Aorta (tissue), 5 donors: ENCODE data around the gene ARHGAP26. TPM values are rescaled to one million over a fixed set of nuclear protein-coding genes. Genes with fewer than 3 reads are reported as not detected.

Experiments
- ATAC-seq: fragments of 200-7000 bp; cut with Tn5 transposase; one replicate; pipeline ENCODE4 v1.9.1; 2022; ENCODE audit warnings: moderate library complexity; ENCODE audit not compliant: low FRiP score
- DNase-seq, 2 donors: peaks; one replicate each; pipeline ENCODE4 v3.0.0-alpha.2; 2020
- H3K27ac ChIP-seq, 2 donors: one replicate each; pipeline ENCODE4 v1.5.1; 2013; ENCODE audit warnings: low read length in 2 of 2, mild to moderate bottlenecking in 2 of 2, moderate library complexity in 2 of 2, control low read depth in 1 of 2, inconsistent platforms in 1 of 2, low read depth in 1 of 2
- H3K27me3 ChIP-seq, 2 donors: one replicate each; pipeline ENCODE4 v1.6.1; 2013; ENCODE audit warnings: control low read depth in 1 of 2, low read length in 1 of 2, mild to moderate bottlenecking in 1 of 2, moderate library complexity in 1 of 2; ENCODE audit not compliant: insufficient read depth in 2 of 2, control insufficient read depth in 1 of 2
- H3K36me3 ChIP-seq, 2 donors: one replicate each; pipeline ENCODE4 v1.6.1; 2013; ENCODE audit warnings: control low read depth in 1 of 2, low read length in 1 of 2, mild to moderate bottlenecking in 1 of 2; ENCODE audit not compliant: insufficient read depth in 2 of 2, control insufficient read depth in 1 of 2
- H3K4me1 ChIP-seq, 2 donors: one replicate each; pipeline ENCODE4 v1.6.1; 2013; ENCODE audit warnings: low read length in 2 of 2, control low read depth in 1 of 2, mild to moderate bottlenecking in 1 of 2, moderate library complexity in 1 of 2; ENCODE audit not compliant: insufficient read depth in 2 of 2, control insufficient read depth in 1 of 2
- H3K4me3 ChIP-seq, 2 donors: one replicate each; pipeline ENCODE4 v1.5.1; 2013; ENCODE audit warnings: low read length in 2 of 2, control low read depth in 1 of 2, mild to moderate bottlenecking in 1 of 2
- H3K9me3 ChIP-seq: one replicate; pipeline ENCODE4 v1.6.1; 2013; ENCODE audit warnings: mild to moderate bottlenecking, low read length; ENCODE audit not compliant: control insufficient read depth
- WGBS, 2 donors: extraction: QIAGEN DNeasy Blood & Tissue Kit; methylation state at CpG; one replicate each; pipeline ENCODE4 v1.1.7; 2013; 5-methylcytosine and 5-hydroxymethylcytosine counted together
- intact Hi-C, 2 donors: fragments of 100-400 bp; cut with DNase I; formaldehyde crosslinking; loops; one replicate each; pipeline versions ENCODE4 v1.14.2 to v1.15.0; 2022
- polyA plus RNA-seq, 2 donors: library from polyadenylated mRNA; stranded (reverse); fragments of 200-250 nt; gene quantifications; one replicate each; pipeline ENCODE4 v1.2.3, GENCODE V29; 2013
- total RNA-seq, 2 donors: library from RNA; stranded (reverse); fragmentation: NEBNext Ultra II Directional; extraction: Animal tissue kit (Norgen Biotek cat#: 25700); gene quantifications; one replicate each; pipeline ENCODE4 v1.2.1, GENCODE V29; 2021
- donor health status: healthy with polysubstance abuse.
- donor health status: Bipolar disorder and iron deficiency.
- donor health status: DM: no; HTN: no; CAD: no.
- donor health status: DM: no; HTN: no; CAD: no.
- donor health status: DM: yes; HTN: yes; CAD: no.

The ARHGAP26 gene
- total and polyA plus RNA-seq, 4 donors: 4.5 to 70.7 (median 29.6) TPM

DNA sequence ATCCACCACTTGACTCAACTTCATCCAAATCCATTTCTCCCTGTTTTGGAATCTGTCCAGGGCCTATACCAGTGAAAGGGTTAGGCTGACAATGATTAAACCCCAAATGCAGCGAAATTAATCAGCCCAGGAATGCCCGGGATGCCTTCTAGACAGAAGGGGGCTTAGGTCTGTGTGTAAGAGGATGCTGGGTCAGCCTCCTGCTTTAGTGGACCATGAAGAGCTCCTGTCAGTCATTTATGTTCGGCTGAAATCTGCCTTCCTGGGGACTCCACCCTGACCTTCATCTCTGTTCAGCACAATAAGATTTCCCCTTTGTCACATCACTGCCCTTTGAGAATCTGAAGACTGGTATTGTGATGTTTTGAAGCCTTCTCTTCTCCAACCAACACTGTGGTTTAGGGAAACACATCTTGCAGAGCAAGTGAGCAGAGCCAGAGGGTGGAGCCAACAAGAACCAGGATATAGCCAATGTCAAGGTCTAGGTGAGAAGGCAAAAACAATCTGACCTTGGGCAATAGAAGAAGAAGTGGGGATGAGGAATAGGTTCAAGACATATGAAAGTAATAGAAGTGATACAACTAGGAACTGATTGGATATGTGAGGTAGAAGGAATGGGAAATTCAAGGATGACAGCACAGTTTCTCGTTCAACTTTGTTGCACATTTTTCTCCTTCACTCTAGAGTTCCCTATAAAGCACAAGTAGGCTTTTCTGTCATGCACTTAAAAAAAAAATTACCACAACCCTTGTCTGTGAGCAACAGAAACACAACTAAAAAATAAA is 234.4 kb downstream of the ARHGAP26 start:
- Histone ChIP-seq H3K4me1 (peaks cover 5 to 6% of the 10 kb centered on the region in 2 donors), H3K36me3 (no peaks in the 10 kb centered on the region), H3K9me3 (no peaks in the 10 kb centered on the region), H3K27me3 (no peaks in the 10 kb centered on the region), H3K4me3 (no peak overlapping the region), H3K27ac (no peak overlapping the region)
- intact Hi-C loops: loop anchor here (5.0 to 10.0 kb wide), 2 partner anchors 398 to 820 kb away; partner anchors contain the start of gene NR3C1 (in 1 of the 2)
- DNase-seq (no peak), ATAC-seq (no peak)
- 66 to 81% methylated on average over 4 of the region's 4 CpGs for WGBS, 2 donors

DNA sequence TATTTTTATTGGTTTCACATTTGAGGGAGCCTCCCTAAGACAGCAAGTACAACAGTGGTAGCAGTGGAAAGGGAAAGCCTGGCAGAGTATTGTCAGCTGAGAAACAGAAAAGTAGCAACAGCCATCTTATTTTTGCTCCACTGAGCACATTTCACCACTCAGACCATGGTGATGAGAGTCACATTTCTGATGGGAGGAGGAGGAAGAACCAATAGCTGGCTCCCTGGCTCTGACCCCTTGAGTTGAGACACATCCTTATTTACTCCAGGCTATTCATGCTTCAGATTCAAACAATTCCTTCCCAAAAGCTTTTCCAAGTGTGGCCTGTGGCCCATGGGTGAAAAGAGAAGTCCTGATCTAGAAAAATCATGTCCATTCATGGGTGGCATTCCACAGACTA is 236.3 kb downstream of the ARHGAP26 start:
- intact Hi-C loops: loop anchor here (5.0 to 10.0 kb wide), 2 partner anchors 396 to 818 kb away; partner anchors contain the start of gene NR3C1 (in 1 of the 2)
- Histone ChIP-seq H3K27ac (no peak overlapping the region), H3K27me3 (no peaks in the 10 kb centered on the region), H3K4me1 (peaks cover 5 to 7% of the 10 kb centered on the region in 2 donors), H3K4me3 (no peak overlapping the region), H3K9me3 (no peaks in the 10 kb centered on the region), H3K36me3 (no peaks in the 10 kb centered on the region)
- ATAC-seq (no peak), DNase-seq (no peak)

DNA sequence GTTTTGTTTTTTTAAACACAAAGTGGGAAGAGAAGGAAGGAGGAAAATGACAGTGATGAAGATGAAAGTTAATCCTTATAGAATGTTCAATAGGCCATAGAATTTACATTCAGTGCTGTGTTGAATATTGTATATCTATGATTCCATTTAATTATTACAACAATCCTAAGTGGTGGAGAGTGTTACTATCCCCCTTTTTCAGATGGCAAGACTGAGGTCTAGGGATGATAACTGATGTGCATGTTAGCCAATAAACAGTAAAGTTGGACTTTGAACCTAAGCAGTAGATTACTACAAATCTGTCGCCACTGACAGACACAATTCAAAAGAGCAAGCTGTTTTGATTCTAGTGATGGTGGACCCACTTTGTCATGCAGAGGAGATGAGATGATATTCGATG is 237.9 kb downstream of the ARHGAP26 start:
- WGBS, 2 donors: 87% methylated on average over 2 of the region's 2 CpGs
- ATAC-seq: no peak
- H3K27me3 ChIP-seq: no peaks in the 10 kb centered on the region
- H3K36me3 ChIP-seq: no peaks in the 10 kb centered on the region
- no peaks in the 10 kb centered on the region for H3K9me3 ChIP-seq
- intact Hi-C loops: loop anchor here (5.0 to 10.0 kb wide), 2 partner anchors 394 to 817 kb away; partner anchors contain the start of gene NR3C1 (in 1 of the 2)
- no peak overlapping the region for H3K27ac ChIP-seq
- H3K4me1 ChIP-seq: peaks cover 2 to 5% of the 10 kb centered on the region in 2 donors
- no peak overlapping the region for H3K4me3 ChIP-seq
- DNase-seq: no peak

DNA sequence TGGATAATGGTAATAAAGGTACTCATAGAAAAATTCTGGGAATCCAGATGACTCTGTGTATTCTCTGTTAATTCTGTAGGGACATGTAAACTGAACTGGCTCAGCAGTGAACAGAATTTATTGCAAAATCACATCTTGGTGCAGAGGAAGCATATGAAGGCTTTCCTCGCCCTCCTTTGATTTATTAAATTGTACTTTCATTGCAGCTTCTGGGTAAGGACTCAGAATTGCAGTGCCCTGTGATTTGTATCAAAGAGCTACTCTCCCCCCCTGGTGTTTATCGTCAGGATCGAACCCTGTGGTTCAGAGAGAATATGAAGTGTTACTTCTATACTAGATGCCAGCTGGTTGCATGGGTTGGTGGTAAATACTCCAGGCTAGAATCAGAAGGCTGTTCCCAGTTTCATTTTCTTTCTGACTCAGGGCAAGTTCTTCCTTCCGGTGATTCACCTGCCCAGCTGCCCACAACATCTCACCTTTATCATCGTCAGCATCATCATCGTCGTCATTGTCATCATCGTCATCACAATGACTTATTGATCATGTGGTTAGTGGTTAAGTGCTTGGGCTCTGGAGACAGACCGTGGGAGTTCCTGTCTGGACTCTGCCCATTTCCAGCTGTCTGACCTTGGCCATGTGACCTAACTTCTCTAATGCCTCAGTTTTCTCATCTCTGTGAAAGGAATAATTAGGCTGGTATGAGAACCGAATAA is 238.8 kb downstream of the ARHGAP26 start:
- DNase-seq (peak in 1 of 2 donors; percentile 61), ATAC-seq (peak; percentile 51)
- intact Hi-C loops: loop anchor here (5.0 to 10.0 kb wide), 2 partner anchors 393 to 816 kb away; partner anchors contain the start of gene NR3C1 (in 1 of the 2)
- H3K4me3 ChIP-seq: no peak overlapping the region
- no peaks in the 10 kb centered on the region for H3K9me3 ChIP-seq
- peaks cover 2 to 5% of the 10 kb centered on the region in 2 donors for H3K4me1 ChIP-seq
- no peak overlapping the region for H3K27ac ChIP-seq
- no peaks in the 10 kb centered on the region for H3K27me3 ChIP-seq
- 90% methylated on average over 10 of the region's 10 CpGs for WGBS, 2 donors
- no peaks in the 10 kb centered on the region for H3K36me3 ChIP-seq

DNA sequence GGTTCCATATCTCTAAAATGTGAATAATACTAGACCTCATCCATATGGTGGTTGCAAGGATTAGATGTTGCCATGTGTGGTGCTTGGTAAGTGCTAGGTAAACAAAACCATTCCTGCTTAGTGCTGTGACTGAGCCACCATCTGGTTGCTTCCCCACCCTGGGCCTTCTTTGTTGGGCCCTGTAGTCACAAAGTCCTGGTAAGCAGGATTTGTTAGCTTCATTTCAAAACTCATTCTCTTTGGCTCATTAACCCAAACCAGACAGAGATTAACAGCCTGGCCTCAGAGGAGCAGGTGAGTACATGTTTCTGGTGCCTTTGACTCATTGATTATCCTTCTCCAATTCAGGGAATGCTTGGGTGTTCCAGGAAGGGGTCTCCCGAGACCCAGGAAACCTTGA is 240.2 kb downstream of the ARHGAP26 start:
- 94 to 100% methylated on average over 1 of the region's 1 CpG for WGBS, 2 donors

DNA sequence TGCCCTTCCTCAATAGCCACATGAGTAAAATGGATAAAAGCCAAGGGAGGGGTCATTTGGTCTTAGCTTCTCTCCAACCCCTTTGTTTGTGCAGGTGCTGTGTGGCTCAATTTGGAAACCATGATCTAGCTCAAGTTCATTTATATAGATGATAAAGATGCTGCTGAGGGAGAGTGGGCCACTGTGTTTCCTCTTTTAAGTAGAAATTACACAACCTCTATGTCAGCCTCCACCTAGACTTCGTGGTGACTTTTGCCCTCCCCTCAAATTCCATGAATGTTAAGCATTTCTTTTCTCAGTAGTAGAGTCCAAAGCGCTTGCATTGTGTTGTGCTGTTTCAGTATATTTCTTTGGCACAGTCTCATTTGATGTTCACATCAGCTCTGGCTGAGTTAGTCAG is 241.4 kb downstream of the ARHGAP26 start:
- Histone ChIP-seq H3K4me3 (no peak overlapping the region), H3K27me3 (no peaks in the 10 kb centered on the region), H3K27ac (no peak overlapping the region), H3K4me1 (peaks cover 2 to 5% of the 10 kb centered on the region in 2 donors), H3K9me3 (no peaks in the 10 kb centered on the region), H3K36me3 (no peaks in the 10 kb centered on the region)
- WGBS, 2 donors: 79 to 84% methylated on average over 2 of the region's 2 CpGs
- DNase-seq (no peak), ATAC-seq (no peak)
- intact Hi-C loops: no loop called here

More for the DNA sequence above, 240.2 kb downstream of the ARHGAP26 start:
- Histone ChIP-seq H3K27ac (no peak overlapping the region), H3K4me3 (no peak overlapping the region), H3K27me3 (no peaks in the 10 kb centered on the region), H3K4me1 (peaks cover 2 to 5% of the 10 kb centered on the region in 2 donors), H3K36me3 (no peaks in the 10 kb centered on the region), H3K9me3 (no peaks in the 10 kb centered on the region)
- no peak for ATAC-seq
- DNase-seq: no peak
- intact Hi-C loops: no loop called here

DNA sequence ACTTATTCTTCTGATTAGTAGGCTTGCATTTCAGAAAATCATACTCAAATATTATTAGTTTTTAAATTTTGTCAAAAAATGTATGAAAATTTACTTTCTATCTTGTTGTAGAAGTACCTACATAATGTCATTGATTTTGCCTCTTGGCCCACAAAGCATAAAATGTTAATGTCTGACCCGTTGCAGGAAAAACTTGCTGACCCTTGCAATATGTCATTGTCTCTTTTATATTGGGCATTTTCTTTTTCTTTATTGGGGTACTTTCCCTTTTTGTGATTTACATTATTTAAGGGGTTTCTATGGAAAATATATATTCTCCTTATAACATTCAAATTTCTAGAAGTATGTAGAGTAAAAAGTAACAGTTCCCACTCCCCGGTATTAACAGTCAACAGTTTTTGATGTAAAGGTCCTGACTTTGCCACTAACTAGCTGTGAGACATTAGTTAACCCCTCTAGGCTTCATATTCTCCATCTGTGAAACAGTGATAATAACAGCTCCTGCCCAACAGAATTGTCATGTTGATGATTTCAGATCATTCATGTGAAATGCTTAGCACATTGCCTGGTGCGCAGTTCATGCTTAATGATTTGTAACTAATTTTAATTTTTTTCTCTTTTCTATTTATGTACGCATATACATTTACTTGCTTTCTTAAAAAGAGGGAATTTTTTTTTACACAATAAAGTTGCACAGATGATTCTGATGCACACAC is 243.2 kb downstream of the ARHGAP26 start:
- Histone ChIP-seq H3K36me3 (peaks cover 0 to 4% of the 10 kb centered on the region in 2 donors), H3K9me3 (no peaks in the 10 kb centered on the region), H3K4me1 (peaks cover 0 to 2% of the 10 kb centered on the region in 2 donors), H3K27ac (no peak overlapping the region), H3K4me3 (no peak overlapping the region), H3K27me3 (no peaks in the 10 kb centered on the region)
- DNase-seq (no peak), ATAC-seq (no peak)
- intact Hi-C loops: no loop called here
- 90 to 95% methylated on average over 4 of the region's 4 CpGs for WGBS, 2 donors

DNA sequence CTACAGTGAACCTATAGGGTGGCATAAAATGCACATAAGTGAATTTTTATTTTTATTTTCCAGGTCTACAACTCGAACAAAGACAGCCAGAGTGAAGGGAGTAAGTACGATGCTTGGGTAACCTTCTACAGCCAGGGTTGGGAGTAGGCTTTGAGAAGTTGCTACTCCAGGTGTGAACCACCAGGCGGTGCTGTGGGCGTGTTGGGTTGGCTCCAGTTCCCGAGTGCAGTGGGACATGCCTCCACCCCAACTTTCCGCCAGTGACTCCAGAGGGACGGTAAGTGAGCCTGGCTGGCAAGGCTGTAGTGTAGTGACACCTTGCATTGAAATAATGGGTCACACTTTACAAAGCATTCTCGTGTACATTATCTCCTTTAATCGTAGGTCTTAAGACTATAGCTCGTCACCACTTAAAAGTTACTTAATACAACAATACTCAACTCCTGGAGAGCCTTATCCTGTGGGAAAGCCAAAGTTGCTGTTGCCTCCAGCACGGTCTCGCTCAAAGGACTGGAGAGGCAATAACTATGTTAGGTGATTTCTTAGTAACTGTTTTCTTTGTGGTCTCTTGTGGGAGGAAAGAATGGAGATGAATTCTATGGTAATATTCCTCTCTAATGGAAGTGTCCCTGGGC is 244.0 kb downstream of the ARHGAP26 start:
- Histone ChIP-seq H3K27me3 (no peaks in the 10 kb centered on the region), H3K27ac (no peak overlapping the region), H3K36me3 (peaks cover 0 to 4% of the 10 kb centered on the region in 2 donors), H3K4me3 (no peak overlapping the region), H3K9me3 (no peaks in the 10 kb centered on the region), H3K4me1 (peaks cover 0 to 2% of the 10 kb centered on the region in 2 donors)
- DNase-seq: peak in 1 of 2 donors; percentile 75
- WGBS, 2 donors: 81 to 84% methylated on average over 12 of the region's 12 CpGs
- peak; percentile 41 for ATAC-seq
- intact Hi-C loops: no loop called here
